ENCODE results near the gene TBCD. TPM values are rescaled to one million over a fixed set of nuclear protein-coding genes. Genes with fewer than 3 reads are reported as not detected.

TBCD gene
- total RNA-seq, 1 donor from 2014 or later: 31.8 TPM

DNA sequence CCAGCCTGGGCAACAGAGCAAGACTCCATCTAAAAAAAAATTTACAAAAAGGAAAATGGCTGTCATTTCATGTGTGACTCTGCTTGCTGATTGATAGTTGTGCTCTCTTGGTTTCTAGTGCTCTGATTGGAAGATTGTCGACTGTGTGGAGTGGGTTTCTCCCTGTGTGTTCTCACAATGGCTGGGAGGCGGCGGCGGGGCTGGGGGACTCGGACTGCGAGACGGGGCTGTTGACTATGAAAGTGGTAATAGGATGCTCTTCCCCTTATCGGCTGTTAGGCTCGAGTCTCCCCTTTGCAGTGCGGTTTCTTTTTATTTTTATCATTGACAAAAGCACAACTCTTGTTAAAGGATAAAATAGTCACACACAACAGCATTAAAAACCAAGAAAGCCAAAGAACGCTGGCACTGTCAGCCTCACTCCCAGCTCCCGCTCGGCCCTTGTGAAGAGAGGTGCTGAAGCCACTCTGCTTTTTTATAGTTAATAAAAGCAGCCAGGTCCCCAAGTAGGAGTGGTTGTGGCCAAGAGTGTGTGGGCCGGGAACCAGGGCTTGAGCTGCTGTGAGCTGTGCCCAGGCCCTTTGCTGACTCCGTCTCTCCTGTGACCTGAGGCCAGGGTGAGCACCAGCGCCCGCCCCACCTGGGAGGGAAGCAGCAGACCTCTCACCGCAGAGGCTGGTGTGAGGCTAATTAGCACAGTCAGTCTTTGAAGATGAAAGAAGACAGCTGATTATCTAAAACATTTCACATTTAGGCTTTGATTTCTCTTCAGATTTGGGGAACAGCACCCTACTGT lies 36.5 kb downstream of the TBCD start:
- H3K27me3 Mint-ChIP-seq (ENCODE audit: low read depth, unreplicated experiment): no peaks in the 10 kb centered on the region
- H3K9me3 ChIP-seq (ENCODE audit: insufficient read depth, low read depth, low read length): no peaks in the 10 kb centered on the region
- H3K9ac ChIP-seq (ENCODE audit: low read length): peak overlapping the region; percentile 2
- TF ChIP-seq, protein P1, sequence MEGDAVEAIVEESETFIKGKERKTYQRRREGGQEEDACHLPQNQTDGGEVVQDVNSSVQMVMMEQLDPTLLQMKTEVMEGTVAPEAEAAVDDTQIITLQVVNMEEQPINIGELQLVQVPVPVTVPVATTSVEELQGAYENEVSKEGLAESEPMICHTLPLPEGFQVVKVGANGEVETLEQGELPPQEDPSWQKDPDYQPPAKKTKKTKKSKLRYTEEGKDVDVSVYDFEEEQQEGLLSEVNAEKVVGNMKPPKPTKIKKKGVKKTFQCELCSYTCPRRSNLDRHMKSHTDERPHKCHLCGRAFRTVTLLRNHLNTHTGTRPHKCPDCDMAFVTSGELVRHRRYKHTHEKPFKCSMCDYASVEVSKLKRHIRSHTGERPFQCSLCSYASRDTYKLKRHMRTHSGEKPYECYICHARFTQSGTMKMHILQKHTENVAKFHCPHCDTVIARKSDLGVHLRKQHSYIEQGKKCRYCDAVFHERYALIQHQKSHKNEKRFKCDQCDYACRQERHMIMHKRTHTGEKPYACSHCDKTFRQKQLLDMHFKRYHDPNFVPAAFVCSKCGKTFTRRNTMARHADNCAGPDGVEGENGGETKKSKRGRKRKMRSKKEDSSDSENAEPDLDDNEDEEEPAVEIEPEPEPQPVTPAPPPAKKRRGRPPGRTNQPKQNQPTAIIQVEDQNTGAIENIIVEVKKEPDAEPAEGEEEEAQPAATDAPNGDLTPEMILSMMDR (IDR thresholded peaks at IDR 0.05; ENCODE audit: insufficient read depth, low read depth, low read length): no peak
- TF ChIP-seq EZH2 (IDR thresholded peaks at IDR 0.05; ENCODE audit: insufficient read depth, low read length): no peak
- peaks cover 12% of the 10 kb centered on the region for H3K4me1 ChIP-seq (ENCODE audit: insufficient read depth, low read length)
- no peaks in the 10 kb centered on the region for H3K27me3 ChIP-seq (ENCODE audit: insufficient read depth, low read length)
- FAIRE-seq: no peak
- H3K79me2 ChIP-seq (ENCODE audit: insufficient read depth, low read length): peaks cover 38% of the 10 kb centered on the region
- H3K9me3 Mint-ChIP-seq (ENCODE audit: unreplicated experiment): no peaks in the 10 kb centered on the region
- H3K4me3 ChIP-seq (ENCODE audit: insufficient read depth, low read depth, low read length): no peak overlapping the region
- no peak overlapping the region for H3K4me3 Mint-ChIP-seq (ENCODE audit: unreplicated experiment)
- H3K4me1 Mint-ChIP-seq (ENCODE audit: low read depth, unreplicated experiment): peaks cover 8% of the 10 kb centered on the region
- no peak overlapping the region for H3K27ac Mint-ChIP-seq (ENCODE audit: unreplicated experiment)
- no peak overlapping the region for H3K4me2 ChIP-seq (ENCODE audit: low read length)
- no peak for DNase-seq (ENCODE audit: low read depth)
- H3K27ac ChIP-seq (ENCODE audit: low read depth, low read length): no peak overlapping the region
- no peak overlapping the region for H2AFZ ChIP-seq (ENCODE audit: low read depth, low read length)
- H3K36me3 ChIP-seq (ENCODE audit: insufficient read depth, low read length): no peaks in the 10 kb centered on the region
- peaks cover 29% of the 10 kb centered on the region for H4K20me1 ChIP-seq (ENCODE audit: insufficient read depth, low read length)
- peaks cover 7% of the 10 kb centered on the region for H3K36me3 Mint-ChIP-seq (ENCODE audit: low read depth, unreplicated experiment)

DNA sequence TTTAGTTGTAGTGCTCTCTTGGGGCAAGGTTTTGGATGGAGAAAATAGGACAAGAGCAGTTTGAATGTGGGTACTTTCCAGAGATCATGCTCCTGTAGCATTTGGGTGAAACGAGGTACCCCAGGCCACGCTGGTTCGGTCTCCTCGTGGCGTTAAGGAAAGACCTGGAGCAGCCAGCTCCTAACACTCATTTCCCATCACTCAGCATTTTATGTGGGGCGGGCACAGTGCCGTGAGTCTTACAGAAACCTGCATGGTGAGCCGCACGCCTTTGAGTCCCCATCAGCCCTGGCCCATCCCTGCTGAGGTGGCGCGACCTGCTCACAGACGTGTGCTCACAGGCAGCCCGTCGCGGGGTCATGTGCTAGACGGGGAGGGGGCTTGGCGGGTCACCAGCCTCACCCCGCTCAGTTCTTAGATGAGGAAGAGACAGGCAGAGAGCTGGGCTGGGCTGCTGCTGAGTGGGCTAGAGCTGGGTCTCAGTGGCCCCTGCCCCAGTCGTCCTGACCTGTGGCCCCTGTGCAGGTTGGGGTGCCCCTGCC lies 37.3 kb downstream of the TBCD start:
- no peaks in the 10 kb centered on the region for H3K27me3 Mint-ChIP-seq (ENCODE audit: low read depth, unreplicated experiment)
- no peak overlapping the region for H3K4me2 ChIP-seq (ENCODE audit: low read length)
- peaks cover 7% of the 10 kb centered on the region for H3K36me3 Mint-ChIP-seq (ENCODE audit: low read depth, unreplicated experiment)
- no peak overlapping the region for H3K4me3 ChIP-seq (ENCODE audit: insufficient read depth, low read depth, low read length)
- no peak overlapping the region for H2AFZ ChIP-seq (ENCODE audit: low read depth, low read length)
- H3K9ac ChIP-seq (ENCODE audit: low read length): peak overlapping the region; percentile 2
- TF ChIP-seq EZH2 (IDR thresholded peaks at IDR 0.05; ENCODE audit: insufficient read depth, low read length): no peak
- TF ChIP-seq, protein P1 (IDR thresholded peaks at IDR 0.05; ENCODE audit: insufficient read depth, low read depth, low read length): no peak
- H3K4me1 ChIP-seq (ENCODE audit: insufficient read depth, low read length): peaks cover 12% of the 10 kb centered on the region
- no peaks in the 10 kb centered on the region for H3K9me3 ChIP-seq (ENCODE audit: insufficient read depth, low read depth, low read length)
- H3K4me1 Mint-ChIP-seq (ENCODE audit: low read depth, unreplicated experiment): peaks cover 8% of the 10 kb centered on the region
- H3K27me3 ChIP-seq (ENCODE audit: insufficient read depth, low read length): no peaks in the 10 kb centered on the region
- DNase-seq (ENCODE audit: low read depth) (no peak), FAIRE-seq (no peak)
- H4K20me1 ChIP-seq (ENCODE audit: insufficient read depth, low read length): peaks cover 35% of the 10 kb centered on the region
- H3K79me2 ChIP-seq (ENCODE audit: insufficient read depth, low read length): peaks cover 45% of the 10 kb centered on the region
- no peaks in the 10 kb centered on the region for H3K36me3 ChIP-seq (ENCODE audit: insufficient read depth, low read length)
- no peaks in the 10 kb centered on the region for H3K9me3 Mint-ChIP-seq (ENCODE audit: unreplicated experiment)
- no peak overlapping the region for H3K27ac ChIP-seq (ENCODE audit: low read depth, low read length)
- H3K27ac Mint-ChIP-seq (ENCODE audit: unreplicated experiment): no peak overlapping the region
- H3K4me3 Mint-ChIP-seq (ENCODE audit: unreplicated experiment): no peak overlapping the region

DNA sequence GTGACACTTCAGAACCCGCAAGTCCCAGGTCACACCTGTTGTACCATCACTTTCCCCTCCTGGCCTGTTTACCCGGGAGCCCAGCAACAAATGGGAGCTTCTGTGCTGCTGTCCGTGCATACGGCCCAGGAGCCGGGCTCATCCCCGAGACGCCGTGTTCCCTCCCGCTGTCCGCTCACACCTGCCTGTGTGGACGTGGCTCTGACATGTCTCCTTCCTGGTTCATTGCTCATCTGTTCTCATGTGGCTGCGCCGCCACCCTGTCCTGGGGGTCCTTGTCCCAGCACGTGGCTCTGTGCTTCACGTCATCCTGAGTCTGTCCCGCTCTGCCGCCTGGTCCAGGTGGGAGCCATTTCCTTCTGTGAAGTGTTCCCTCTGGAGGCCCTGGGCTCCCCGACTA lies 37.9 kb downstream of the TBCD start:
- H3K27ac Mint-ChIP-seq (ENCODE audit: unreplicated experiment): no peak overlapping the region
- no peak overlapping the region for H3K9ac ChIP-seq (ENCODE audit: low read length)
- peaks cover 50% of the 10 kb centered on the region for H3K79me2 ChIP-seq (ENCODE audit: insufficient read depth, low read length)
- no peak overlapping the region for H3K4me3 ChIP-seq (ENCODE audit: insufficient read depth, low read depth, low read length)
- H3K4me1 Mint-ChIP-seq (ENCODE audit: low read depth, unreplicated experiment): peaks cover 8% of the 10 kb centered on the region
- FAIRE-seq: no peak
- DNase-seq (ENCODE audit: low read depth): no peak
- no peaks in the 10 kb centered on the region for H3K9me3 Mint-ChIP-seq (ENCODE audit: unreplicated experiment)
- no peak overlapping the region for H3K4me3 Mint-ChIP-seq (ENCODE audit: unreplicated experiment)
- H3K4me1 ChIP-seq (ENCODE audit: insufficient read depth, low read length): peaks cover 12% of the 10 kb centered on the region
- peaks cover 40% of the 10 kb centered on the region for H4K20me1 ChIP-seq (ENCODE audit: insufficient read depth, low read length)
- H3K4me2 ChIP-seq (ENCODE audit: low read length): no peak overlapping the region
- H3K36me3 Mint-ChIP-seq (ENCODE audit: low read depth, unreplicated experiment): peaks cover 4% of the 10 kb centered on the region
- H3K36me3 ChIP-seq (ENCODE audit: insufficient read depth, low read length): no peaks in the 10 kb centered on the region
- no peaks in the 10 kb centered on the region for H3K27me3 ChIP-seq (ENCODE audit: insufficient read depth, low read length)
- H3K27ac ChIP-seq (ENCODE audit: low read depth, low read length): no peak overlapping the region
- H2AFZ ChIP-seq (ENCODE audit: low read depth, low read length): no peak overlapping the region
- H3K27me3 Mint-ChIP-seq (ENCODE audit: low read depth, unreplicated experiment): no peaks in the 10 kb centered on the region
- no peak for TF ChIP-seq EZH2 (IDR thresholded peaks at IDR 0.05; ENCODE audit: insufficient read depth, low read length)
- TF ChIP-seq, protein P1 (IDR thresholded peaks at IDR 0.05; ENCODE audit: insufficient read depth, low read depth, low read length): no peak
- H3K9me3 ChIP-seq (ENCODE audit: insufficient read depth, low read depth, low read length): no peaks in the 10 kb centered on the region
